GM23248 (cell line): Measurements from ENCODE around the gene KANK4. TPM values are rescaled to one million over a fixed set of nuclear protein-coding genes. Genes with fewer than 3 reads are reported as not detected.

Source experiments
- DNase-seq: peaks from one replicate; pipeline ENCODE4 v3.0.0-alpha.2; 2015
- H2AFZ ChIP-seq: fragments of 200-600 bp; sonication (generic); 2 replicates; pipeline ENCODE4 v1.6.1; 2016; ENCODE audit warnings: antibody characterized with exemption
- H3F3A ChIP-seq: fragments of 200-600 bp; sonication (generic); 2 replicates; pipeline ENCODE4 v1.6.1; 2016; ENCODE audit warnings: mild to moderate bottlenecking, antibody characterized with exemption, mixed run types; ENCODE audit not compliant: insufficient read depth
- H3K27ac ChIP-seq: fragments of 200-600 bp; sonication (generic); 2 replicates; pipeline ENCODE4 v1.5.1; 2016; ENCODE audit warnings: mild to moderate bottlenecking
- H3K27me3 ChIP-seq: fragments of 200-600 bp; sonication (generic); replicated peaks from 2 replicates; pipeline ENCODE4 v1.6.1; 2016; ENCODE audit warnings: mild to moderate bottlenecking; ENCODE audit not compliant: insufficient read depth
- H3K36me3 ChIP-seq: fragments of 200-600 bp; sonication (generic); 2 replicates; pipeline ENCODE4 v1.6.1; 2016; ENCODE audit warnings: low read depth, mild to moderate bottlenecking
- H3K4me1 ChIP-seq: fragments of 200-600 bp; sonication (generic); 2 replicates; pipeline ENCODE4 v1.6.1; 2016; ENCODE audit warnings: mild to moderate bottlenecking; ENCODE audit not compliant: insufficient read depth
- H3K4me2 ChIP-seq: fragments of 200-600 bp; sonication (generic); one replicate; pipeline ENCODE4 v1.6.1; 2016; ENCODE audit warnings: mild to moderate bottlenecking; ENCODE audit not compliant: unreplicated experiment
- H3K4me3 ChIP-seq: fragments of 200-600 bp; sonication (generic); 2 replicates; pipeline ENCODE4 v1.5.1; 2016; ENCODE audit warnings: mild to moderate bottlenecking
- H3K79me2 ChIP-seq: fragments of 200-600 bp; sonication (generic); 2 replicates; pipeline ENCODE4 v1.6.1; 2016; ENCODE audit warnings: mild to moderate bottlenecking; ENCODE audit not compliant: insufficient read depth
- H3K9ac ChIP-seq: fragments of 200-600 bp; sonication (generic); 2 replicates; pipeline ENCODE4 v1.6.1; 2016; ENCODE audit warnings: mild to moderate bottlenecking
- H3K9me2 ChIP-seq: fragments of 200-600 bp; sonication (generic); 2 replicates; pipeline ENCODE4 v1.6.1; 2016; ENCODE audit warnings: mixed run types, mild to moderate bottlenecking, moderate library complexity; ENCODE audit not compliant: insufficient read depth
- H3K9me3 ChIP-seq: fragments of 200-600 bp; sonication (generic); one replicate; pipeline ENCODE4 v1.6.1; 2017; ENCODE audit warnings: low read depth
- H4K20me1 ChIP-seq: fragments of 200-600 bp; sonication (generic); 2 replicates; pipeline ENCODE4 v1.6.0; 2016; ENCODE audit not compliant: insufficient read depth
- EZH2 ChIP-seq: fragments of 200-600 bp; sonication (generic); IDR thresholded peaks from 2 replicates; pipeline ENCODE4 v1.6.1; 2018; ENCODE audit warnings: antibody characterized with exemption, mild to moderate bottlenecking; ENCODE audit not compliant: insufficient read depth, poor library complexity, severe bottlenecking
- EZH2phosphoT487 ChIP-seq: fragments of 200-600 bp; sonication (generic); IDR thresholded peaks from 2 replicates; pipeline ENCODE4 v1.6.1; 2018; ENCODE audit warnings: antibody characterized with exemption, moderate library complexity, mild to moderate bottlenecking, low read depth; ENCODE audit not compliant: insufficient read depth
- WGBS, 2 experiments: methylation state at CpG; one replicate each; pipeline ENCODE4 v1.1.6; 2015 to 2017; ENCODE audit warnings: low lambda C conversion rate in 2 of 2, low coverage in 1 of 2; ENCODE audit errors: missing lambda C conversion rate in 2 of 2; 5-methylcytosine and 5-hydroxymethylcytosine counted together
- in situ Hi-C: fragments of 300-500 bp; cut with MboI; formaldehyde crosslinking; loops from 2 replicates; pipeline ENCODE4 v1.15.0; 2020
- polyA plus RNA-seq: library from polyadenylated mRNA; unstranded; fragments of >200 nt; fragmentation: Nextera tagmentation; extraction: Ambion mirVana; gene quantifications from 2 replicates; pipeline ENCODE4 v1.2.1, GENCODE V29; 2016
- total RNA-seq: library from RNA; depleted of rRNA; stranded (reverse); fragments of >200 nt; shearing (Covaris generic); gene quantifications from 2 replicates; pipeline ENCODE4 v1.2.3, GENCODE V29; 2014

The KANK4 gene
- total and polyA plus RNA-seq, 2 experiments from 2014 or later: 0.29 to 0.32 TPM

DNA sequence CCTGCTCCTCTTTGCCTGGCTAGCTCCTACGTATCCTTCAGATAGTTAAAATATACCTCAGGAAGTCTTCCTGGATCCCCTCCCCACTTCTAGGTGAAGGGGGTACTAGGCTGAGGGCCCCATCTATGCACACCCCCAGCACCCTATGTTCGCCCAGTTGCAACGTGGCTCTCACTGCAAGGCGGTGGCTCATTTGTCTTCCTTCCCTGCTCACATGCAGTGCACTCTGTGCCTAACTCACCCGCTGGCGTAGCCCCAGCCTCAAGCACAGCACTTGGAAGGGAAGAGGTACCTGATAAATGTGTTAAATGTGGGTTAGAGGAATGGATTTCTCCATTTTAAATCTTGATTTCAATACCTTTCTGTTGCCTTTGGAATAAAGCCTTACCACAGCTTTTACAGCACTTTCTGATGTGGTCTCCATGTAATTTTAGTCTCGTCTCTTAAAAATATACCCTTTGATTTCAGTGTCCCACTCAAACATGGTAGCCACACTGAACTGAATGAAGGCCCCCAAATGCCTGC is 85.2 kb downstream of the KANK4 start:
- Histone ChIP-seq H3K36me3 (no peaks in the 10 kb centered on the region), H3K79me2 (no peaks in the 10 kb centered on the region), H3K27me3 (no peaks in the 10 kb centered on the region), H3K4me1 (peaks cover 58% of the 10 kb centered on the region), H3K9me2 (no peaks in the 10 kb centered on the region), H3K9ac (no peak overlapping the region), H3K9me3 (no peaks in the 10 kb centered on the region), H2AFZ (no peak overlapping the region), H4K20me1 (no peaks in the 10 kb centered on the region), H3K4me3 (no peak overlapping the region), H3F3A (0 out of 2 replicates have a peak, but pooled peaks cover 8% of the 10 kb centered on the region), H3K27ac (no peak overlapping the region), H3K4me2 (no peak overlapping the region)
- 75 to 83% methylated on average over 7 of the region's 7 CpGs for WGBS, 2 experiments
- in situ Hi-C loops: no loop called here
- DNase-seq: no peak
- no peak for TF ChIP-seq EZH2
- TF ChIP-seq EZH2phosphoT487: no peak

DNA sequence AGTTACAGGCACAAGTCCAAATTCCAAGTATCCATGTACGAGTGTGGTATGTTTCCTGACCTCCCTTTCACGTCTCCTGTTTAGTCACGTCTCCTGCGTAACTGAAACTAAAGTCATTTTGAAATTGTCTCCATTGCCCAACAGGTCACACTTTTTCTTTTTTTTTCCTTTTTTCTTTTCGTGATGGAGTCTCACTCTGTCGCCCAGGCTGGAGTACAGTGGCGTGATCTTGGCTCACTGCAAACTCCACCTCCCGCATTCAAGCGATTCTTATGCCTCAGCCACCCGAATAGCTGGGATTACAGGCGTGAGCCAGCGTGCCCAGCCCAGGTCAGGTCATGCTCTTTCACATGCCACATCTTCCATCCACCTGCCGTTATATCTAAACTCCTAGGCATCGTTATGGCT is 86.4 kb downstream of the KANK4 start:
- no peaks in the 10 kb centered on the region for H3K9me3 ChIP-seq

DNA sequence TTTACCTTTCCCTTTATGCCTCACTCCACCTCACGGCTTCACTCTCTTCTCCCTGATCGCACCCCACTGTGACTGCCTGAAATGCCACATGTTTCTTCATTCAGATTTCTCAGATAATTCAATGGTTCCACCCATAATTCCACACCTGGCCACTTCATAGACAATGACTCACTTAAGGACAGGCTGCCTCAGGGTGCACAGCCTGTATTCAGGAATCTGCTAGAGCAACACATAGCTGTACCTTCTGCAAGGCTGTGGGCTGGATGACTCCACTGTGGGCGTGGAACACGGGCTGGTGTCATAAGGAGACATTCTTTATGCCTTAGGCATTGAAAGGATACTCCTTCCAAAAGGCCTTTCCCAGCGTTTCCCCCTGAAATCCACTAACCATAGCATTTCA is 88.5 kb downstream of the KANK4 start:
- Histone ChIP-seq H3K79me2 (no peaks in the 10 kb centered on the region), H3K4me1 (peaks cover 38% of the 10 kb centered on the region), H3K36me3 (no peaks in the 10 kb centered on the region), H3K27ac (peak overlapping the region; percentile 67), H3K9me3 (no peaks in the 10 kb centered on the region), H2AFZ (no peak overlapping the region), H3K4me2 (no peak overlapping the region), H3K4me3 (no peak overlapping the region), H4K20me1 (no peaks in the 10 kb centered on the region), H3K9ac (no peak overlapping the region), H3K9me2 (no peaks in the 10 kb centered on the region), H3K27me3 (no peaks in the 10 kb centered on the region), H3F3A (0 out of 2 replicates have a peak, but pooled peaks cover 4% of the 10 kb centered on the region)
- TF ChIP-seq EZH2phosphoT487 (no peak), EZH2 (no peak)
- DNase-seq: peak; percentile 95
- in situ Hi-C loops: no loop called here
- WGBS, 2 experiments: 27 to 30% methylated on average over 5 of the region's 5 CpGs

More for the DNA sequence above, 86.4 kb downstream of the KANK4 start:
- H3K4me2 ChIP-seq: no peak overlapping the region
- 0 out of 2 replicates have a peak, but pooled peaks cover 8% of the 10 kb centered on the region for H3F3A ChIP-seq
- in situ Hi-C loops: no loop called here
- no peaks in the 10 kb centered on the region for H4K20me1 ChIP-seq
- TF ChIP-seq EZH2phosphoT487 (no peak), EZH2 (no peak)
- H3K9me2 ChIP-seq: no peaks in the 10 kb centered on the region
- no peak overlapping the region for H3K27ac ChIP-seq
- WGBS, 2 experiments: 80 to 82% methylated on average over 14 of the region's 14 CpGs
- H3K79me2 ChIP-seq: no peaks in the 10 kb centered on the region
- no peaks in the 10 kb centered on the region for H3K36me3 ChIP-seq
- H3K27me3 ChIP-seq: no peaks in the 10 kb centered on the region
- no peak overlapping the region for H3K4me3 ChIP-seq
- DNase-seq: no peak
- no peak overlapping the region for H2AFZ ChIP-seq
- H3K9ac ChIP-seq: no peak overlapping the region
- H3K4me1 ChIP-seq: peaks cover 55% of the 10 kb centered on the region

DNA sequence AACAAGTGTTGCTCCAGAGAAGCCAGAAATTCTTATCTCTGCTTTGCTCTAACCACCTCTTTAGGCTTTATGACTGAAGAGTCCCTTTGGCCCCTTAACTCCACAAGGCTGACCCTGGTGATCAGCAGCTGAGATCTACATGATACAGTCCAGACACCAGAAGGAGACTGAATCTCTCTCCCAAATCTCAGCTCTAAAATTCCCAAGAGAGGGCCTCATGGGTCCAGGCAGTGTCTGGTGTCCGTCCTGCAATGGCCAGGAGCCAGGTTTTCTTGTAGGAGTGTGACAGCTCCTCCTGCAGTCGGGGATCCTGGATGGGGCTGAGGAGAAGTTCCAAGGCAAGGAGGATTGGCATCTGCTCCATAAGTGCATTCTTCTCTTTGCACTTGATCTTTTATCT is 89.3 kb downstream of the KANK4 start:
- Histone ChIP-seq H3K4me3 (no peak overlapping the region), H4K20me1 (no peaks in the 10 kb centered on the region), H3K9me2 (no peaks in the 10 kb centered on the region), H3K4me2 (no peak overlapping the region), H2AFZ (no peak overlapping the region), H3K79me2 (no peaks in the 10 kb centered on the region), H3K9me3 (no peaks in the 10 kb centered on the region), H3K9ac (no peak overlapping the region), H3K36me3 (no peaks in the 10 kb centered on the region), H3K4me1 (peaks cover 30% of the 10 kb centered on the region), H3K27ac (no peak overlapping the region), H3F3A (0 out of 2 replicates have a peak, but pooled peaks cover 4% of the 10 kb centered on the region), H3K27me3 (no peaks in the 10 kb centered on the region)
- peak; percentile 38 for DNase-seq
- in situ Hi-C loops: no loop called here
- TF ChIP-seq EZH2phosphoT487: no peak
- WGBS, 2 experiments: 12 to 13% methylated on average over 2 of the region's 2 CpGs
